RWPE1 (cell line): Measurements from ENCODE around the gene STARD7.

Source experiments
- CTCF ChIA-PET: fragments of 350-600 bp; sonication (Branson Sonifier 250); formaldehyde crosslinking; extraction: SDS; loops from one replicate; lab custom pipeline; 2021; lab: Yijun Ruan, JAX
- POLR2A ChIA-PET: fragments of 400-600 bp; formaldehyde crosslinking; extraction: SDS; loops from one replicate; lab custom pipeline; 2020; ENCODE audit warnings: antibody characterized with exemption; ENCODE audit not compliant: low non-redundant PET; lab: Yijun Ruan, JAX
- DNase-seq: peaks from one replicate; pipeline ENCODE4 v3.0.0; 2012; ENCODE audit warnings: low spot score
- H3K27ac ChIP-seq: fragments of 450-650 bp; 2 replicates; pipeline ENCODE4 v1.5.1; 2017
- CTCF ChIP-seq: fragments of 450-650 bp; conservative IDR thresholded peaks from 2 replicates; pipeline ENCODE4 v1.5.1; 2017; ENCODE audit warnings: low read depth, mild to moderate bottlenecking

The STARD7 gene

GRCh38 chr2:96174251-96175144, 34.1 kb downstream of the STARD7 start:
- TF ChIP-seq CTCF = peak; percentile 79
- POLR2A ChIA-PET = no interaction called here
- H3K27ac ChIP-seq = no peak overlapping the region
- CTCF ChIA-PET = interaction anchor here (0.6 to 2.6 kb wide), 21 partner anchors 9 to 383 kb away, joined by 3 to 32 read pairs (median 4); partner anchors contain the start of gene ASTL
- peak; percentile 77 for DNase-seq

GRCh38 chr2:96171831-96172230, 36.8 kb downstream of the STARD7 start:
- ChIA-PET POLR2A (no interaction called here), CTCF (no interaction called here)
- DNase-seq = no peak
- no peak overlapping the region for H3K27ac ChIP-seq
- TF ChIP-seq CTCF = no peak

- no peak for TF ChIP-seq CTCF
- POLR2A ChIA-PET = no interaction called here
- H3K27ac ChIP-seq = no peak overlapping the region
- CTCF ChIA-PET = no interaction called here
- DNase-seq = no peak
Observed at GRCh38 chr2:96170626-96171025, 38.0 kb downstream of the STARD7 start.

- H3K27ac ChIP-seq = no peak overlapping the region
- TF ChIP-seq CTCF = no peak
- no peak for DNase-seq
- ChIA-PET POLR2A (no interaction called here), CTCF (no interaction called here)
Observed at GRCh38 chr2:96169868-96170507, 38.6 kb downstream of the STARD7 start.

- no peak overlapping the region for H3K27ac ChIP-seq
- TF ChIP-seq CTCF = no peak
- ChIA-PET CTCF (no interaction called here), POLR2A (no interaction called here)
- DNase-seq = no peak
Observed at GRCh38 chr2:96167407-96168013, 41.1 kb downstream of the STARD7 start.

GRCh38 chr2:96164459-96165184, 44.0 kb downstream of the STARD7 start:
- ChIA-PET POLR2A (no interaction called here), CTCF (interaction anchor here (0.5 to 0.7 kb wide), 2 partner anchors 10 to 74 kb away, joined by 3 to 4 read pairs; no protein-coding TSS in a partner anchor)
- H3K27ac ChIP-seq = no peak overlapping the region
- no peak for TF ChIP-seq CTCF
- DNase-seq = no peak
